ENCODE measurements around the gene SRGAP2.
"Not testable (repeated sequence)": the region's sequence is repeated elsewhere in the genome, so short reads cannot be mapped to it uniquely, and the experiment has no call there.

SRGAP2 gene

DNA sequence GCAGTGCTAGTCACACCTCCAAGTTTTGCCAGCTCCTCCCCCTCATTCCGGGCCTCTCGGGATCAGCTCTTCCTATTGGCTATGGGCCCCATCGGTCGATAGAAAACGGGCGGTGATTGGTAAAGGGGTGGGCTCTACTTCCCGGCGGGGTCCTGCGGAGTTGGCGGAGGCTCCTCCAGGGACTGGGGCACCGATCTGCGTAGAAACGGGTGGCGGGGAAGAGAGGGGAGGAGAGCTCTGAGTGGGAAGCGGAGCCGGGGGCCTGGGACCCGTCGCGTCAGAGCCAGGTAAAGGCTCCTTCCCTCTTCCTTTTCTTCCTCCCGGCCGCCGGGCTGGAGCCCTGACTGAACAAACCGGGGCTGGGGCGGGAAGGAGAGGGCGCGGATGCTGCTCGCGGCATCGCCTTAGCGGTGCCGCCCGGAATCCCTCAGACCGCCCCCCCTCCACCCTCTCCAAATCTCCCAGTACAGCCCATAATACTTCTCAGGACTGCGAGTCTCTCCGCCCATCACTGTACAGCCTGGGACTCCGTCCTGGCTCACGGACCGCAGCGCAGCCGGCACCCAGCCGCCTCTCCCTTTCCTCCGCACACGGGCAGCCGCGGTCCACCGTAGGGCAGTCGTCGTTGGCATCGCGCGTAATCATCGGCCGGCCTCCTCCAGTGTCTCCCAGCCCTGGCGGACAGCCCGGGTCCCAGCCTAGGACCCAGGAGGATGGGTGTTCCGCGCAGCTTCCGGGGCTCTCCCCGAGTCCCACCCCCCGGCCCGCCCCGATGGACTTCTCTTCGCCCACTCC is at the start of gene SRGAP2:
Gene SRGAP2 (plus strand): TSS at position 178 of the 795 bp plus-strand sequence. CDS start 2,430 bp downstream, outside the sequence.
- not testable (repeated sequence) for DNase-seq (ENCODE audit: low spot score)

DNA sequence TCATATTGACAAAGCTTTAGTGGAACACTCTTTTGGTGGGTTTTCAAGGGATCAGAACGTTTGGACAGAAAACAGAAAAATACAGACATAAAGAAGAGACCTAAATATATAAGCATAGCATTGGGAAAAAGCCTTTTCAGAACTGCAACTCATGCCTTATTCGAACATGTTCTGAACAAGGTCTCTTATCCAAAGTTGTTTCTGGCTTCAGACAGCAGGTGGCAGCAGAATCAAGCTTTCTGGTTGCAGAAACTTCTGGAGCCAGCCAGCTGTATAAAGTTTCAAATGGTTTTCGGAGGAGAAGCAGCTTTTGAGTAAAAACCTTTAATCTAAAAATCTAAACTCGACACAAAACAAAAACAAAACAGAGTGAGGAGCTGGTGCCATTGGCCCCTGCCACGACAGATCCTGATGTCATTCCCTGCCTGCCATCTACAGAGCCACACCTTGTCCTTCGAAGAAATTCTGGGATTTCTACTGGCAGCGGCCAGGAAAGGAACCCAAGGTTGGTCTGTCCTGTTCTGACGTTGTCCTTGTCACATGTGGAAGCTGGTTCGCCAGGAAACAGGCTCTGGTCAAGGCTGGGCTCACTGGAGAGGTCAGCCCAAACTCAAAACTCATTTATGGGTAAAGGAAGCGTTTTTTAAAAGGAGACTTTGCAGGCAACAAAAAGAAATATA is 35.9 kb upstream of the SRGAP2 start:
- not testable (repeated sequence) for DNase-seq (ENCODE audit: low spot score)

DNA sequence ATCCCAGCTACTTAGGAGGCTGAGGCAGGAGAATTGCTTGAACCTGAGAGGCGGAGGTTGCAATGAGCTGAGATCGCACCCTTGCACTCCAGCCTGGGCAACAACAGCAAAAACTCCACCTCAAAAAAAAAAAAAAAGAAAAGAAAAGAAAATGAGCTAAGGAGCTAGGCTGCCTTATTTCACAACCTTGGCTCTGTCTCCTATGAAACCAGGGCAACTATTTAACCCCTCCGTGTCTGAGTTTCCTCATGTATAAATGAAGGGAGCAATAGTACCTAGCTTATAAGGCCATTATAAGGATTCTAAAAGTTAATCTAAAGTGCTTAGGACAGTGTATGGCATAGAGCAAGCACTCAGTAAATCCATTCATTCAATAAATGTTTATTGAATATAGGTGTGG is 33.5 kb upstream of the SRGAP2 start:
- not testable (repeated sequence) for DNase-seq (ENCODE audit: low spot score)

DNA sequence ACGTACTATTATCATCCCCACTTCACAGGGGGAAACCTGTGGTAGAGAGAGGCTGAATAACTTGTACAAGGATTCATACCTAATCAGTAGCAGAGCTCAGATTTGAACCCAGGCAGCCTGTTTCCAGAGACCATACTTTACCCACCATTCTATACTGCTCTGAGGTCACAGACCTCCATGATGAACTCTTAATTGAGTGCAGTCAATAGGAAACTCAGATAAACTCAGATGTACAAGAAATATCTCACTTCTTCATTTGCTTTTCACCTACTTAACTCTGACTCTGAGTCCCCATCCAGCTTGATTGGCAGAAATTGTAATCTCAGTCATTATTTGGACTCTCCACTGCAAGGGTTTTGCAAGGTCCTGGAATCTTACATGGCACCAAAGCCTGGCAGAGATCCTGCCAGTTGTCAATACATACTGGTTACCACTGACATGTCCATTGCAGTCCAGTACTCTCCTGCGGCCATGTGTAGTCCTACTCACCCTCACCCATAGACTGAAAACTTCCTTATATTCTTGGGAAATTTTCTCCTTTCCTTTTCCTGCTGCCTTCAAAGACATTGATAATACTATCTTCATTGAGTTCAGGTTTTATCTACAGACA is 30.1 kb upstream of the SRGAP2 start:
- DNase-seq (ENCODE audit: low spot score): not testable (repeated sequence)

DNA sequence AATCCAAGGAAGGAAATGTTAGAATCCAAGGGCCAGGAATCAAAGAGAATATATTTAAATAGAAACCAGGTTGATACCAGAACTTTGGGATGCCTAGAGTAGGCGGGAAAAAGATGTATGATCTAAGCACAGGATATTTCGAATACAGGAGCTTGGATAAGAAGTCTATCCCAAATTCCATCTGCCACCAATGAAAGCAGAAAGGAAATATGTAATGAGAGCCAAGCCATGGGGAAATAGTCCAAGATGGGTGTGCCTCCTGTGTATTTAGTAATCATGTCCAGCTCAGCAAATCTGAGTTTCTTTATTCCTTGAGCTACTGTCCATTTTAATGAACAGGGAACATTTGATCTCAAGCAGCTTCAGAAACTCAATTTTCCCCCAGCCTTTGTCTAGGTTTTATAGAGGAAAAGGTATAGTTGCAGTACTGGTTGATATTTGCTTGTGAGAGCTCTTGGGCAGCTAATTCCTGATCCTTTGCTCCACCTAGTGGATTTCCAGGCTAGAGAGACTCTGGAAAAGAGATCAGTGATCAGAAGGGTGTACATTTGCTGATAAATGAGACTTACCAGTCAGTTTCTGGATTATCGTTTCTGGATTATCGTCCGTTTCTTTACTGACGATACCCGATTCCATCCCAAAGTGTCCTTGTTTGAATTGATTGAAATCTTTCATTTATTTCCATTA is 29.0 kb upstream of the SRGAP2 start:
- DNase-seq (ENCODE audit: low spot score): not testable (repeated sequence)

DNA sequence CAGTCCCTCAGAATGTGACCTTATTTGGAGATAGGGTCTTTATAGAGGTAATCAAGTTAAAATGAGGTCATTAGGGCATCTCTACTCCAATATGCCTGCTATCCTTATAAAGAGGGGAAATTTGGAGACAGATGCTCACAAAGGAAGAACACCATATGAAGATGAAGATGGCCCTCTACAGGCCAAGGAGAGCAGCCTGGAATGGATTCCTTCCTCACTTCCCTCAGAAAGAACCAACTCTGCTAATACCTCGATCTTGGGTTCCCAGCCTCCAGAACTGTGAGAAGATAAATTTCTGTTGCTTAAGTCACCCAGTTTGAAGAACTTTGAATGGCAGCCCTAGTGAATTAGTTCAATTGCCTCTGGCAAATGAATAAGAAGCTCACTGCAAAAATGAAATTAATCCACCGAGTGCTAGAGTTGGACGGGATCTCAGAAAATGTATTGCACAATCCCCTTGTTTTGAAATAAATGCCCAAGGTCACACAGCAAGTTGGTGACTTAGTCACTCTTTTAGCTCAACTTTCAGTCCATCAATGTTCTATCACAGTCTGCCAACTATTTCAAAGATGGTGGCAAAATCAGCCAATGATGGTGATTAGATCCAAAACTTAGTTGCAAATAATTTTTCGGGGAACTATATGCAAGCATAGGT is 27.8 kb upstream of the SRGAP2 start:
- not testable (repeated sequence) for DNase-seq (ENCODE audit: low spot score)

DNA sequence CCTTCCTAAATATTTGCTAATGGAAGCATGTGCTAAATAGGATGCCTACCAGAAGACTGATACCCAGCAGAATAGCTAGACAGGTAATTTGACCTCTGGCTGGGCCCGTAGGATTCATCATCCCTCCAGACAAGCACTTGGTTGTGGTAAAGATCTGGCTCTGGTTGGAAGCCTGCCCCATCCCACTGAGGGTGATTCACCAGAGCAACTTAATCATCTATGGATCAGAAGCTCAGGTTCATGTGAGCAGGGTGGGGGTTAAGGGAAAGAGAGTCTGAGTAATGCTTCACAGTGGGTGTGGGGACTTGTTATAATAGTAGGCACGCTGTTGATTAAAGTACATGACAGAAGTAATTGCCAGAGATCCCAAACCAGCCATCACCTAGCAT is 27.2 kb upstream of the SRGAP2 start:
- not testable (repeated sequence) for DNase-seq (ENCODE audit: low spot score)

DNA sequence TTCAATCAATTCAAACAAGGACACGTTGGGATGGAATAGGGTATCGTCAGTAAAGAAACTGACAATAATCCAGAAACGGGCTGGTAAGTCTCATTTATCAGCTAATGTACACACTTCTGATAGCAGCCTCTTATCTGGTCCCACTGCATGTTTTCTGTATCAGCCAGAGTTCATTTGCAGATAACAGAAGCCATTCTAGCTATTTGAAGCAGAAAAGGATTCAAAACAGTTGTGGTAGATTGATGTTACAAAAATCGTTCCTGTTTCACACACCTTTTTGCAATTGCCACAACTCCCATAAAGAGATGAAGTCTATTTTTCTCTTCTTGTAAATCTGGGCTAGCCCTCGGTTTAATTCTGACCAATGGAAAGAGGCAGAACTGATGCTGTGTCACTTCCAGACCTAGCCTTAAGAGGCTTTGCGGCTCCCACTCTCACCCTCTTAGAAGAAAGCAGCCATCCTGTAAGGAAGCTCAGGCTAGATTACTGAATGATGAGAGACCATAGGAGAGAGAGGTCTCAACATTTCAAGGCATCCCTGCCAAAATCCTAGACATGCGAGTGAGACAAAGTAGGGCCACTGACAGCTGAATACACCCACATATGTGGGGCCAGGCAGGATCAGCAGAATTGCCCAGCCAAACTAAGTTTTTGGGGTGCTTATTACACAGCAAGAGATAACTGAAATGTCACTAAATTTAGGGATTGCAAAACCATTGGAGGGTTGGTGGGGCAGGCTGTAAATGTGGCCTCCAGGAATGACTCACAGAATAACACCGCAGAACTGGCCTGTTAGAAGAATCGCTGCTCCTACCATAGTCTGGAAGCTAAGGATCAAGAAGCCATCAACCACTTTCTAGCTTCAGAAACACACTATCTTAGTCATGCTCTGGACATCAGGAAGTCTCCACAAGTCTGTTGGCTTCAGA is 25.0 kb upstream of the SRGAP2 start:
- not testable (repeated sequence) for DNase-seq (ENCODE audit: low spot score)

DNA sequence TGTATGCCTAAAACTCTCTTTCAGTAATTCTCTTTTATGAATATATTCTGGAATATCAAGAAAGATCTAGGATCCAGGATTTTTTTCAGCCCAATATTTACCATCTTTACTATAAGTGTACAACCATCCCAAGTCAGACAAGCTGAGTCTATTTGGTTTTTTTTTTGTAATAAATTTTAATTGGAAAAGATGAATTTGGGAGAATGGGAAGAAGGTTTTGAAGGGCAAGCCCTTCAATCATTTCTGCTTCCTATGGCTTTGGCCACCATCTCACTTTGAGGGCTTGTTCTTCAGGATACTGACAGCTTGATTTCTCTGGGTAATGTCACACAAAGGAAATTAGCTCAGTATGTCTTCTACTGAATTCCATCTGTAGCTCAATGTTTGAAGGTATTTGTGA is 23.7 kb upstream of the SRGAP2 start:
- DNase-seq (ENCODE audit: low spot score): not testable (repeated sequence)

DNA sequence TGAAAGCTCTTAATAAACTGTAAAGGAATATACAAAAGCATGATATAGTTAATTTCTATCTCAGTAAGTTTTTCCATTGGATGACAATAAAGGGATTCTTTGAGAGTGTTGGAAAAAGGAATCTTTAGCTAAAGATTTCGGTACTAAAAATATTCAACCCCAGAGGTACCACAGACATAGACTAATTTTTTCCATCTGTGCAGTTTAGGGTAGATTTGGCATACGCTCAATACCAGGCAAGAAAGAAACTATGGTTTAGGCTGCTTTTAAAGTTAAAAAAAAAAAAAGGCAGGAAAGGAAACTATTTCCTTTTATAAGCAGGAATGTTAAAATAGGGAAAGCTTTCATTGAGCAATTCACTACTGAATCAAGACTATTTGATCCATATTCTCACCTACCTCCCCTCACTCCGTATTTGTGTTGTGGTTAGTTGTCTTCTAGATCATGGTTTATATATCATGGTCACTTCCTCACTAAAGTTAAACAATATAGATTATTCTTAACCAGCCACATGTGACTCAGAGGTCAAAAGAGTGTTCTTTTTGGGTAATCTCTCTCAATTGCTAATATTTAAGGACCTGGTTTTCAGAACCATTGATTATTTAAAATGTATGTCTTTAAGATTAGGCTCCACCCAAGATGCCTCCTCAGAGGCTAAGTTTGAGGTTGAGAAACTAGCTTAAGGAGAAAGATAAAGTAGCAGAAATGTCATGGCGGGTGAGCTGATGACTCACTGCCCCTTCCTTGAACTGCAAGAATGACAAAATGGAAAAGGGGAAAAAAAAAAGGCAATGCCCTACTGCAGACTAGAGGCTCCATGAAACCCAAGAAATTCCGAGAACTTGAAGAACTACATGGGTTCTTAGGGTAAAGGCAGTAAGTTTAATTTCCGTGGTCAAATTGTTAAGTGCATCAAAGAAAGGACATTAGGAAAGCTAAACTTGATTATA is 20.7 kb upstream of the SRGAP2 start:
- not testable (repeated sequence) for DNase-seq (ENCODE audit: low spot score)

DNA sequence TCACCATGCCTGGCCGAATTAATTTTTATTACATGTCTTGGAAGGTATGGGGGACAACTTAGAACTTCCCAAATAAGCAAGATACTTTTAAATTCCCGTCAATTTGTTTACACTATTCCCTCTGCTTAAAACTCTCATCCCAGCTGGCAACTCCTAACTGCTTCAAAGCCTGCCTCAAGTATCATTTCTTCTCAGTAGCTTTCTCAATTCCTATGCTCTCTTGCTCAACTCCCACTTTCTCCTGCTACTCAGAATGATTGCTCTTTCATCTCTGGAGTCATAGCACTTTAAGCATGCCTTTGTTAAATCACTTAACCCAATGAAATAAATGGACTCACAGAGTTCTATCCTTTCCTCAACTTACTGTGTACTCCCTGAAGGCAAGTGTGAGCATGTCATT is 19.6 kb upstream of the SRGAP2 start:
- not testable (repeated sequence) for DNase-seq (ENCODE audit: low spot score)

DNA sequence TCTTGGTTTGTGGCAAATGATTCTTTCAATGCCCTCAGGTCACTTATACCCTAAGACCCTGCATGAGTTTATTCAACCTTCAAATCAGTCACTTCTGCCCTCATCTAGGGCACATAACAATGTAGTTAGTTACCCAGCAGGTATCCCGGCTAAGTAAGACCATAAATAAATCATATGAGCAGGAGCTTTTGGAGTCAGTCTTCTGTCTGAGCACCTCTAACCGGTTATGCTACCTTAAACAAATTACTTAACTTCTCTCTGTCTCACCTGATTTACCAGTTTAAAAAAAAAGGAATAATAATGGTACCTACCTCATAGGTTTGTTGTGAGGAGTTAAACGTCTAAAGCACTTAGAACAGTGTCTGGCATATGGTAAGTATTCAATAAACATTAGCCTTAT is 17.6 kb upstream of the SRGAP2 start:
- DNase-seq (ENCODE audit: low spot score): not testable (repeated sequence)

DNA sequence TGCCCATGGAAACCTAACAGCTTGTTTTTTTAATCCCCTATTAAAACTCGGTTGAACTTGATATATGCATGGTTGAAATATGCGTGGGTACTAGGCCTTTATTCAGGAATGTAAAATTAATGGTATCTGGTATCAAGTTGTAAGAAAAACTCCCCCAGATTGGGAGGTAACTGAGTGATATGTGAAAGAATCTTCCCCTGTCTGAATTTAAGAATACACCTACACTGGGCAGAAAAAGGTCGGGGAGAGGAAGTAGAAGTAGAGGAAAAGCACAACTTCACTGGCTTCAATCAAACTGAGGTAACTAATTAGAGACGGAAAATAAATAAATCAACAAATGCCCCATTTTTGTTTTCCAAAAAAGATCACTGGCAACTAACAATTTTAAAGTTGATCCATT is 16.5 kb upstream of the SRGAP2 start:
- not testable (repeated sequence) for DNase-seq (ENCODE audit: low spot score)

DNA sequence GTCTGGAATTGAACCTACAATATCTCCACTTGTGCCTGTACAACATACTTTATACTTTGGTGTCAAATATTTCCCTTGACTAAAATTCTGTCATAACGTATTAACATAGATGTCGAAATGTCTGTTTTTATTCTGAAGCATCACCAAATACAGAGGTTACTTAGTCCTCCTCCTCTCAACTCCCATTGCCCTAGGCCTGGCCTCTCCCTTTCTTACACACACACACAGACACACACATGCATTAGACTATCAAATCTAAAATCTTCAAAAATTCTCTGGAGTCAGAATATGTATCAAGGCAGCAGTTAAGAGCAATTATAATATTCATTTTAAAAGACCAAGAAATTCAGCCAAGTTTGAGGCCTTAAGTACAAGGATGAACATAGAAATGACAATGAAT is 8.2 kb upstream of the SRGAP2 start:
- not testable (repeated sequence) for DNase-seq (ENCODE audit: low spot score)

DNA sequence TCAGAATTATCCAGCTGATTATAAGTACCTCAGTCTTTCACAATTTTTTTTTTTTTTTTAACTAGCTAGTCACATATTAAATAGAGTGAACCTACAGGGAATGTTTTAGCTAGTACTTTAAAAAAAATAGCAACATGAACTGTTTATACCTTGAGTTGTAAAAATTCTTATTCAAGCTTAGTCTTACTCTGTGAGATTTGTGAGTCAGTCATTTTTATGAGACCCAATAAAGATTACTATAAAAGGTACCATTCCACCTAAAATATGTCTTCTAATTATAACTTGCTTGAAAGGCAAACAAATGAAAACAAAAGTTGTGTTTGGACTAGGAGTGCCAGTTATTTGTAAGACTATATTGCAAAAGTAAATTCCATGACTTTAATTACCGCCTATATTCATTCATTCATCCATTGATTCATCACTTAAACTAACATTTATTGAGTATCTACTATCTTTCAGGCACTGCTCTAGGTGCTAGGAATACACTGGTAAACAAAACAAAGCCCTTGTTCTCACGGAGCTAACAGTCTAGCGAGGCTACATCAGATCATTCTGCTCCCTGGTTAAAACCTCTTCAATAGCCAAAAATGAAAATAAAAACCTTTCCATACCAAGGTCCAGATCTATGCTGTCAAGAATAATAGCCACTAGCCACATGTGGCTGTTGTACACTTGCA is 6.5 kb upstream of the SRGAP2 start:
- DNase-seq (ENCODE audit: low spot score): not testable (repeated sequence)

DNA sequence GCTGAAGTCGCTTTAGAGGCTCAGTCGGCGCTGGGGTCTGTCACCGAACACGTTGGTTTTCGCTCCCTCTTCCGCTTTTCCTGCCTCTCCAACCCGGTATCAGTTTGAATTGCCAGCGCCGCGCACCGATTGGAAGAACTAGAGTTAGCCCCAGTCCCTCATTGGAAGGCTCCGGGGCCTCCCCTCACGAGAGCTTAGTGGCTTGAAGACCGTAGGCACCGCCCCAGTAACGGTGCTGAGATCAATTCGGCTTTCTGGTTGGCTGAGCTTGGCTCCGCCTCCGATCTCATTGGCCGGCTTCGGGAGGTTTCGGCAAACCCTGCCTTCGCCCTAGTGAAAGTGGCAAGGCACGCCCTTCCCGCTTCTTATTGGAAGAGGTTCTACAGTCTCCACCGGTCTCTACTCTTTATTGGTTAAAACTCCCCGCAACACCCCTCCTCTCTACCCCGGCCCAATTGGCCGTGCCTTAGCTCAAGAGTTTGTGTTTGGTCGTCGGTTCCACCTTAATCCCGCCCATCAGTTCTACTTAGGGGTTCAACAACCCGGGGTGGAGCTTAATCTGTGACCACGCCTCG is 465 bp upstream of the SRGAP2 start, which contains the start of gene FAM72A:
Gene FAM72A (minus strand): TSS at position 51 of the 575 bp plus-strand sequence. CDS start 814 bp downstream, outside the sequence.
- peak; percentile 73 for DNase-seq (ENCODE audit: low spot score)

DNA sequence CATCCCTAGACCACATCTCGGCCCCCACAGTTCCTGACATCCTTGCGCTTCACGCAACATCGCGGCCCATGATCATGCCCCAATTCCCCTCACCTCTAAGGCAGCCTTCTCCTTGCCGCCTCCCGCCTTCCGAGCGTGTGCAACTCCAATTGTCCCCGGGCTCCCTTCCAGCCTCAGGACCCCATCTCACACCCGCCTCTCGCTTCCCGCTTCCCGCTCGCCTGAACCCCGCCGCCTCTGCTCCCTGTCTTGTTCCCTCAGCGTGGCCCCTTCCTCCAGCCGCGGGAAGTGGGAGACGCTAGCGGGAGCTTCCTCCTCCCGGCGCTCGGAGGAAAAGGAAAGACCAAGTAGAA is 794 bp downstream of the SRGAP2 start:
- DNase-seq (ENCODE audit: low spot score): not testable (repeated sequence)

DNA sequence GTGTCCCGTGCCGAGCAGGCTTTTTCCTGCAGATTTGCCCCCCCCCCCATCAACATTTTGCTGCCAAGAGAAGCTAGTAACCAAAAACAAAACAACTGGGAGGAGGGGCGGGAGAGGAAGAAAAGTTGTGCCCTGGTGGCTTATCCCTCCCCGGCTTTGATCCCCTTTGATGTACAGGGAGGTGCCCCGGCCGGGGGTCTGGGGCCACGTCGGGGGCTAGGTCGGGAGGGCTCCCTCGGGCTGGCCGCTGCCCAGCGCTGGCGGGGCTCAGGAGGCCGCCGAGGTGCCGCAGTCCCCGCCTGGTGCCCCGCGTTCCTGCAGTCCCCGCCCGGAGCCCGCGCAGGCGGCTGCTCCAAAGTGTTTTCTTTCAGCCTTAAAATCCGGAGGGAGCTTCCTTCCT is 1.5 kb downstream of the SRGAP2 start:
- not testable (repeated sequence) for DNase-seq (ENCODE audit: low spot score)

Data from AG08396 (cell line).